IMR-90 (cell line): ENCODE results near the gene ROGDI. TPM values are rescaled to one million over a fixed set of nuclear protein-coding genes. Genes with fewer than 3 reads are reported as not detected.

Source experiments
- ATAC-seq: fragments of 200-7000 bp; cut with Tn5 transposase; 2 replicates; pipeline ENCODE4 v1.9.1; 2020; ENCODE audit warnings: low read depth, mild to moderate bottlenecking, moderate library complexity
- BruUV-seq: library from RNA; stranded (reverse); fragments of 400-500 nt; replicated peaks from 2 replicates; lab custom pipeline; 2021; lab: Mats Ljungman, UMichigan
- CTCF ChIA-PET: fragments of 300-600 bp; formaldehyde crosslinking; extraction: SDS; loops from one replicate; lab custom pipeline; 2021; ENCODE audit warnings: antibody characterized with exemption; lab: Yijun Ruan, JAX
- POLR2A ChIA-PET: fragments of 300-600 bp; sonication (Branson Sonifier 250); formaldehyde crosslinking; loops from one replicate; lab custom pipeline; 2022; ENCODE audit warnings: antibody characterized with exemption; ENCODE audit not compliant: unreplicated experiment; lab: Charles Lee
- DNase-seq: peaks from one replicate; pipeline ENCODE4 v3.0.0; 2013
- H2AFZ ChIP-seq: replicated peaks from 2 replicates; pipeline ENCODE3; 2013; ENCODE audit warnings: low read length, mild to moderate bottlenecking; ENCODE audit not compliant: poor library complexity
- H2AK5ac ChIP-seq: 2 replicates; pipeline ENCODE4 v1.6.1; 2013; ENCODE audit warnings: low read depth, low read length, inconsistent platforms
- H2AK9ac ChIP-seq: replicated peaks from 2 replicates; pipeline ENCODE3; 2013; ENCODE audit warnings: mild to moderate bottlenecking, low read depth, low read length, moderate library complexity; ENCODE audit not compliant: poor library complexity
- H2BK120ac ChIP-seq: 2 replicates; pipeline ENCODE4 v1.6.1; 2013; ENCODE audit warnings: low read depth, low read length, inconsistent platforms
- H2BK15ac ChIP-seq: 3 replicates; pipeline ENCODE4 v1.6.1; 2013; ENCODE audit warnings: low read depth, low read length, inconsistent platforms
- H2BK20ac ChIP-seq: 2 replicates; pipeline ENCODE4 v1.6.1; 2013; ENCODE audit warnings: low read depth, mild to moderate bottlenecking, inconsistent platforms, low read length, moderate library complexity
- H2BK5ac ChIP-seq: 2 replicates; pipeline ENCODE4 v1.6.1; 2013; ENCODE audit warnings: mild to moderate bottlenecking, low read depth, low read length, inconsistent platforms; ENCODE audit not compliant: poor library complexity, severe bottlenecking
- H3K14ac ChIP-seq: replicated peaks from 2 replicates; pipeline ENCODE4 v1.6.1; 2013; ENCODE audit warnings: low read depth, low read length, inconsistent platforms
- H3K18ac ChIP-seq: 2 replicates; pipeline ENCODE4 v1.6.1; 2013; ENCODE audit warnings: low read depth, low read length, control low read depth
- H3K23ac ChIP-seq: 2 replicates; pipeline ENCODE4 v1.6.1; 2013; ENCODE audit warnings: low read depth, low read length, inconsistent platforms
- H3K27ac ChIP-seq: 2 replicates; pipeline ENCODE4 v1.5.1; 2013; ENCODE audit warnings: mild to moderate bottlenecking, control low read depth, low read length; ENCODE audit not compliant: insufficient read depth
- H3K27me3 ChIP-seq: 2 replicates; pipeline ENCODE4 v1.6.1; 2013; ENCODE audit warnings: low read length; ENCODE audit not compliant: control insufficient read depth, insufficient read depth
- H3K36me3 ChIP-seq: 2 replicates; pipeline ENCODE4 v1.6.1; 2013; ENCODE audit warnings: low read length, mixed read lengths; ENCODE audit not compliant: control insufficient read depth, insufficient read depth
- H3K4ac ChIP-seq: 2 replicates; pipeline ENCODE4 v1.6.1; 2013; ENCODE audit warnings: low read depth, low read length, inconsistent platforms
- H3K4me1 ChIP-seq: 2 replicates; pipeline ENCODE4 v1.6.1; 2013; ENCODE audit warnings: low read length, mixed read lengths; ENCODE audit not compliant: control insufficient read depth, insufficient read depth
- H3K4me2 ChIP-seq: 2 replicates; pipeline ENCODE4 v1.6.1; 2013; ENCODE audit warnings: low read depth, mild to moderate bottlenecking, control low read depth, low read length, moderate library complexity
- H3K4me3 ChIP-seq: 2 replicates; pipeline ENCODE4 v1.5.1; 2013; ENCODE audit warnings: low read depth, mild to moderate bottlenecking, control low read depth, low read length, moderate library complexity; ENCODE audit not compliant: insufficient read depth
- H3K56ac ChIP-seq: 2 replicates; pipeline ENCODE4 v1.6.1; 2013; ENCODE audit warnings: low read length, inconsistent platforms; ENCODE audit not compliant: insufficient read depth; ENCODE audit errors: extremely low read depth
- H3K79me1 ChIP-seq, 2 experiments: 2 replicates each; pipeline ENCODE4 v1.6.1; 2013; ENCODE audit warnings: low read length in 2 of 2, inconsistent platforms in 1 of 2, low read depth in 1 of 2
- H3K9ac ChIP-seq: 2 replicates; pipeline ENCODE4 v1.6.1; 2013; ENCODE audit warnings: low read depth, low read length, control low read depth
- H3K9me1 ChIP-seq: 2 replicates; pipeline ENCODE4 v1.6.1; 2013; ENCODE audit warnings: low read length, inconsistent platforms; ENCODE audit not compliant: insufficient read depth
- H3K9me3 ChIP-seq: 2 replicates; pipeline ENCODE4 v1.6.1; 2013; ENCODE audit warnings: low read length; ENCODE audit not compliant: control insufficient read depth, insufficient read depth
- H4K20me1 ChIP-seq: 2 replicates; pipeline ENCODE4 v1.6.1; 2013; ENCODE audit warnings: low read length, inconsistent platforms; ENCODE audit not compliant: insufficient read depth
- H4K5ac ChIP-seq: 2 replicates; pipeline ENCODE4 v1.6.1; 2013; ENCODE audit warnings: mild to moderate bottlenecking, low read depth, low read length, control low read depth
- H4K8ac ChIP-seq, 2 experiments: 2 replicates each; pipeline ENCODE4 v1.6.1; 2013; ENCODE audit warnings: low read depth in 2 of 2, low read length in 2 of 2, control low read depth in 1 of 2, inconsistent platforms in 1 of 2
- H4K91ac ChIP-seq: 2 replicates; pipeline ENCODE4 v1.6.1; 2013; ENCODE audit warnings: low read depth, low read length, inconsistent platforms; ENCODE audit not compliant: insufficient read depth
- CEBPB ChIP-seq: IDR thresholded peaks from 2 replicates; pipeline ENCODE4 v1.6.1; 2012; ENCODE audit warnings: low read depth, low read length, improper control_type of control experiment
- CHD1 ChIP-seq: IDR thresholded peaks from 2 replicates; pipeline ENCODE4 v1.6.1; 2012; ENCODE audit warnings: low read depth, low read length, improper control_type of control experiment
- ELK1 ChIP-seq: fragments of 150-350 bp; IDR thresholded peaks from 2 replicates; pipeline ENCODE4 v1.6.1; 2016; ENCODE audit warnings: low read depth, mild to moderate bottlenecking, low read length, moderate library complexity, borderline replicate concordance
- MAZ ChIP-seq: IDR thresholded peaks from 2 replicates; pipeline ENCODE4 v1.6.1; 2012; ENCODE audit warnings: low read depth, mild to moderate bottlenecking, low read length, improper control_type of control experiment, moderate library complexity, borderline replicate concordance
- MXI1 ChIP-seq: IDR thresholded peaks from 2 replicates; pipeline ENCODE4 v1.6.1; 2012; ENCODE audit warnings: low read depth, mild to moderate bottlenecking, low read length, moderate library complexity, borderline replicate concordance
- POLR2A ChIP-seq: IDR thresholded peaks from 2 replicates; pipeline ENCODE4 v1.6.1; 2012; ENCODE audit warnings: mild to moderate bottlenecking, low read depth, low read length
- RAD21 ChIP-seq: IDR thresholded peaks from 2 replicates; pipeline ENCODE4 v1.6.1; 2012; ENCODE audit warnings: low read length, improper control_type of control experiment
- WGBS, 2 experiments: methylation state at CpG; one replicate each; pipeline versions ENCODE4 v1.1.5 to v1.1.7; 2013; ENCODE audit warnings: missing lambda C conversion rate in 2 of 2; ENCODE audit not compliant: insufficient read length in 1 of 2; ENCODE audit errors: extremely low coverage in 2 of 2; 5-methylcytosine and 5-hydroxymethylcytosine counted together
- dilution Hi-C: fragments of 300-500 bp; cut with HindIII; formaldehyde crosslinking; loops from one replicate; pipeline ENCODE4 v1.14.3; 2018; ENCODE audit warnings: low sequenced_read_pairs; ENCODE audit not compliant: unreplicated experiment
- in situ Hi-C: fragments of 300-500 bp; cut with MboI; formaldehyde crosslinking; loops from 3 replicates; pipeline ENCODE4 v1.14.3; 2019; ENCODE audit warnings: low sequenced_read_pairs, inconsistent platforms, mixed read lengths
- intact Hi-C: fragments of 100-400 bp; cut with micrococcal nuclease; formaldehyde crosslinking; loops from 2 replicates; pipeline ENCODE4 v1.10.0; 2022
- polyA plus RNA-seq, 3 experiments: library from polyadenylated mRNA; depleted of rRNA; stranded (reverse); fragments of >200 nt; gene quantifications; 2 replicates each; pipeline ENCODE4 v1.2.3, GENCODE V29; 2012; ENCODE audit warnings: low replicate concordance in 1 of 3
- total RNA-seq: library from RNA; depleted of rRNA; stranded (reverse); fragments of >200 nt; gene quantifications from 2 replicates; pipeline ENCODE4 v1.2.3, GENCODE V29; 2012
- TF ChIP-seq, protein P1 (sequence below): conservative IDR thresholded peaks from 2 replicates; pipeline ENCODE4 v1.5.1; 2012; ENCODE audit warnings: mild to moderate bottlenecking, low read depth, low read length, improper control_type of control experiment
- TF ChIP-seq, protein P2 (sequence below): fragments of 150-350 bp; IDR thresholded peaks from 2 replicates; pipeline ENCODE4 v1.6.1; 2017; ENCODE audit warnings: mild to moderate bottlenecking, antibody characterized with exemption, low read length, low read depth

The ROGDI gene
- total and polyA plus RNA-seq, 2 of the 4 experiments (the other 2 are of a cell fraction): 13.6 to 27.1 TPM

GRCh38 chr16:4783951-4784336 lies 18.5 kb downstream of the ROGDI start:
- 60% methylated on average over 1 of the region's 16 CpGs; no CpG with 5 or more reads in 1 of the 2 experiments for WGBS, 2 experiments
- dilution Hi-C loops (no loop called here), in situ Hi-C loops (no loop called here)

More at GRCh38 chr16:4783951-4784336, 18.5 kb downstream of the ROGDI start:
- no peak overlapping the region for H4K5ac ChIP-seq
- no peak overlapping the region for H3K27ac ChIP-seq
- ChIA-PET POLR2A (no interaction called here), CTCF (no interaction called here)
- no peak overlapping the region for H3K4me3 ChIP-seq
- intact Hi-C loops: no loop called here
- H2BK20ac ChIP-seq: no peak overlapping the region
- H3K23ac ChIP-seq: no peak overlapping the region
- no TSS peak for BruUV-seq
- H3K9me3 ChIP-seq: no peaks in the 10 kb centered on the region
- no peak overlapping the region for H3K9ac ChIP-seq
- H3K56ac ChIP-seq: no peak overlapping the region
- TF ChIP-seq CHD1 (no peak), CEBPB (no peak), ELK1 (no peak), RAD21 (no peak), MAZ (no peak), MXI1 (no peak), POLR2A (no peak)
- TF ChIP-seq, protein P1, sequence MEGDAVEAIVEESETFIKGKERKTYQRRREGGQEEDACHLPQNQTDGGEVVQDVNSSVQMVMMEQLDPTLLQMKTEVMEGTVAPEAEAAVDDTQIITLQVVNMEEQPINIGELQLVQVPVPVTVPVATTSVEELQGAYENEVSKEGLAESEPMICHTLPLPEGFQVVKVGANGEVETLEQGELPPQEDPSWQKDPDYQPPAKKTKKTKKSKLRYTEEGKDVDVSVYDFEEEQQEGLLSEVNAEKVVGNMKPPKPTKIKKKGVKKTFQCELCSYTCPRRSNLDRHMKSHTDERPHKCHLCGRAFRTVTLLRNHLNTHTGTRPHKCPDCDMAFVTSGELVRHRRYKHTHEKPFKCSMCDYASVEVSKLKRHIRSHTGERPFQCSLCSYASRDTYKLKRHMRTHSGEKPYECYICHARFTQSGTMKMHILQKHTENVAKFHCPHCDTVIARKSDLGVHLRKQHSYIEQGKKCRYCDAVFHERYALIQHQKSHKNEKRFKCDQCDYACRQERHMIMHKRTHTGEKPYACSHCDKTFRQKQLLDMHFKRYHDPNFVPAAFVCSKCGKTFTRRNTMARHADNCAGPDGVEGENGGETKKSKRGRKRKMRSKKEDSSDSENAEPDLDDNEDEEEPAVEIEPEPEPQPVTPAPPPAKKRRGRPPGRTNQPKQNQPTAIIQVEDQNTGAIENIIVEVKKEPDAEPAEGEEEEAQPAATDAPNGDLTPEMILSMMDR: no peak
- TF ChIP-seq, protein P2, sequence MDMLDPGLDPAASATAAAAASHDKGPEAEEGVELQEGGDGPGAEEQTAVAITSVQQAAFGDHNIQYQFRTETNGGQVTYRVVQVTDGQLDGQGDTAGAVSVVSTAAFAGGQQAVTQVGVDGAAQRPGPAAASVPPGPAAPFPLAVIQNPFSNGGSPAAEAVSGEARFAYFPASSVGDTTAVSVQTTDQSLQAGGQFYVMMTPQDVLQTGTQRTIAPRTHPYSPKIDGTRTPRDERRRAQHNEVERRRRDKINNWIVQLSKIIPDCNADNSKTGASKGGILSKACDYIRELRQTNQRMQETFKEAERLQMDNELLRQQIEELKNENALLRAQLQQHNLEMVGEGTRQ: no peak
- H3K79me1 ChIP-seq: no peaks in the 10 kb centered on the region
- no peak overlapping the region for H4K91ac ChIP-seq
- no peaks in the 10 kb centered on the region; the same call in 1 of the 2 replicates for H3K27me3 ChIP-seq
- H3K4ac ChIP-seq: no peak overlapping the region
- no peak overlapping the region for H3K14ac ChIP-seq
- H3K18ac ChIP-seq: no peak overlapping the region
- no peak overlapping the region for H4K8ac ChIP-seq
- no peaks in the 10 kb centered on the region for H4K20me1 ChIP-seq
- H2BK5ac ChIP-seq: no peak overlapping the region
- no peak overlapping the region for H2AK5ac ChIP-seq
- no peak overlapping the region for H2BK15ac ChIP-seq
- H2AK9ac ChIP-seq: no peak overlapping the region
- H3K4me2 ChIP-seq: no peak overlapping the region
- peak overlapping the region; percentile 14 for H2AFZ ChIP-seq
- no peak overlapping the region for H2BK120ac ChIP-seq
- ATAC-seq: no peak
- H3K4me1 ChIP-seq: no peaks in the 10 kb centered on the region
- no peaks in the 10 kb centered on the region for H3K9me1 ChIP-seq
- no peak for DNase-seq
- no peaks in the 10 kb centered on the region for H3K36me3 ChIP-seq
